ENCODE measurements around the gene PITPNM2.

PITPNM2 gene

GRCh38 chr12:123150744-123151456, at the start of gene PITPNM2:
PITPNM2 (minus strand) TSS chr12:123151090; CDS start chr12:123034590, 116,500 bp downstream.
- Mint-ChIP-seq H3K4me3 (peak within 1 kb of the TSS; percentile 70), H3K36me3 (ENCODE audit: insufficient read depth) (peaks cover 10% of the 10 kb centered on the region), H3K4me1 (peaks cover 6% of the 10 kb centered on the region), H3K27me3 (no peaks in the 10 kb centered on the region), H3K27ac (ENCODE audit: low read depth) (peak within 1 kb of the TSS; percentile 24), H3K9me3 (no peaks in the 10 kb centered on the region)
- DNase-seq (ENCODE audit: low spot score in 2 of 2) (peak; percentile 19 to 33), ATAC-seq (replicated peaks; ENCODE audit: extremely low read depth, poor library complexity, severe bottlenecking) (peak; percentile 89)

- no peak for ATAC-seq (replicated peaks; ENCODE audit: extremely low read depth, poor library complexity, severe bottlenecking)
- Mint-ChIP-seq H3K4me1 (no peaks in the 10 kb centered on the region), H3K4me3 (no peak overlapping the region), H3K36me3 (ENCODE audit: insufficient read depth) (peaks cover 55% of the 10 kb centered on the region), H3K9me3 (no peaks in the 10 kb centered on the region), H3K27ac (ENCODE audit: low read depth) (peak overlapping the region; percentile 39), H3K27me3 (no peaks in the 10 kb centered on the region)
- DNase-seq (ENCODE audit: low spot score in 2 of 2) = no peak
These were observed 49.5 kb upstream of the PITPNM2 start for GRCh38 chr12:123200414-123200813.

- H3K9me3 Mint-ChIP-seq = no peaks in the 10 kb centered on the region
- H3K36me3 Mint-ChIP-seq (ENCODE audit: insufficient read depth) = peaks cover 58% of the 10 kb centered on the region
- no peak overlapping the region for H3K27ac Mint-ChIP-seq (ENCODE audit: low read depth)
- no peak for ATAC-seq (replicated peaks; ENCODE audit: extremely low read depth, poor library complexity, severe bottlenecking)
- H3K27me3 Mint-ChIP-seq = no peaks in the 10 kb centered on the region
- no peaks in the 10 kb centered on the region for H3K4me1 Mint-ChIP-seq
- no peak overlapping the region for H3K4me3 Mint-ChIP-seq
- no peak for DNase-seq (ENCODE audit: low spot score in 2 of 2)
These were observed 49.0 kb upstream of the PITPNM2 start for GRCh38 chr12:123199936-123200335.

DNA sequence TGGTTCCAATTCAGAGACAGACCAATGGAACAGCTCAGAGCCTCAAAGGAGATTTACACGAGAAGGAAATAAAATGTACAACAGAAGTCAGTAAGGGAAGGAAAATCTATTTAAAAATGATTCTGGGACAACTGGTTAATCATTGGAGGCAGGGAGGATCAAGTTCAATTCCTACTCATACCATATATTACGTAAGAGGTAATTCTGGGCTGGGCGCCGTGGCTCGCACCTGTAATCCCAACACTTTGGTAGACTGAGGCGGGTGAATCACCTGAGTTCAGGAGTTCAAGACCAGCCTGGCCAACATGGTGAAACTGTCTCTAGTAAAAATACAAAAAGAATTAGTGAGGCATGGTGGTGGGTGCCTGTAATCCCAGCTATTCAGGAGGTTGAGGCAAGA, 36.7 kb upstream of the PITPNM2 start:
- Mint-ChIP-seq H3K27ac (ENCODE audit: low read depth) (no peak overlapping the region), H3K36me3 (ENCODE audit: insufficient read depth) (peaks cover 55% of the 10 kb centered on the region), H3K27me3 (no peaks in the 10 kb centered on the region), H3K9me3 (no peaks in the 10 kb centered on the region), H3K4me1 (no peaks in the 10 kb centered on the region), H3K4me3 (no peak overlapping the region)
- DNase-seq (ENCODE audit: low spot score in 2 of 2) (no peak), ATAC-seq (replicated peaks; ENCODE audit: extremely low read depth, poor library complexity, severe bottlenecking) (no peak)

GRCh38 chr12:123180171-123180570, 29.3 kb upstream of the PITPNM2 start:
- H3K36me3 Mint-ChIP-seq (ENCODE audit: insufficient read depth) = peaks cover 47% of the 10 kb centered on the region
- ATAC-seq (replicated peaks; ENCODE audit: extremely low read depth, poor library complexity, severe bottlenecking) = no peak
- no peaks in the 10 kb centered on the region for H3K4me1 Mint-ChIP-seq

DNA sequence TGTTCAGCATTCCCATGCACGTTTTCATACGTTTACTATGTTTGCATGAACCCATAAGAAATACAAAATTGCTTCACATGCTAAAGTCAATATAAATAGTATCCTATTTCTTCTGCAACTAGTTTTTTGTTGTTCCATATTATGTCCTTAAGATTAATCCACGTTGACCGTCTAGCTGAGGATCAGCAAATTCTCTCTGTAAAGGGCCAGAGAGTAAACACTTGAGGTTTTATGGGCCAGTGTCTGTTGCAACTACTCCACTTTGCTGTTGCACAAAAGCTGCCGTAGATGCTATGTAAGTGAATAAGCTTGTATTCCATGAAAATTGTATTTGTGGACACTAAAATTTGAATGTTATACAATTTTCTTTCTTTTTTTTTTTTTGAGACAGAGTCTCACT, 21.1 kb upstream of the PITPNM2 start:
- ATAC-seq (replicated peaks; ENCODE audit: extremely low read depth, poor library complexity, severe bottlenecking) (no peak), DNase-seq (ENCODE audit: low spot score in 2 of 2) (no peak)
- no peaks in the 10 kb centered on the region for H3K9me3 Mint-ChIP-seq
- H3K4me1 Mint-ChIP-seq = no peaks in the 10 kb centered on the region
- no peak overlapping the region for H3K4me3 Mint-ChIP-seq
- H3K27ac Mint-ChIP-seq (ENCODE audit: low read depth) = no peak overlapping the region
- no peaks in the 10 kb centered on the region for H3K27me3 Mint-ChIP-seq
- peaks cover 32% of the 10 kb centered on the region for H3K36me3 Mint-ChIP-seq (ENCODE audit: insufficient read depth)

More at GRCh38 chr12:123180171-123180570, 29.3 kb upstream of the PITPNM2 start:
- DNase-seq (ENCODE audit: low spot score in 2 of 2) = no peak
- Mint-ChIP-seq H3K9me3 (no peaks in the 10 kb centered on the region), H3K27me3 (no peaks in the 10 kb centered on the region), H3K27ac (ENCODE audit: low read depth) (no peak overlapping the region), H3K4me3 (no peak overlapping the region)

DNA sequence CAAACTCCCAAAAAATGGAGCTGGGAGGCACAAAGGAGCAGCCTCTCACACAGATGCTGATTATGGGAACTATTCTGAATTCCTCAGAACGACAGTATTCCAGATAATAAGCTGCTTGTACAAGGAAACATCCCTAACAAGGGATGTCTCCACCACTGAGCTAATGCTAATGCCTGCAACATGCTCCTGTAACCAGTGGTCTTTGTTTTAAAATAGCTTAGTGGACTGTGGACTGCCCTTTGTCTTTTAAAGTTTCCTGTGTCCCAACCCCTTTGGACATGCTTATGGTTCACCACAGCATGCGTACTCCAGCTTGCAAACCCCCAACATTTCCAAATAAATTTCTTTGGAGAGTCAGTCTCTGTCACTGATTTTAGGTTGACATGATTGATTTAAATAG, 16.4 kb upstream of the PITPNM2 start:
- DNase-seq (ENCODE audit: low spot score in 2 of 2) (no peak), ATAC-seq (replicated peaks; ENCODE audit: extremely low read depth, poor library complexity, severe bottlenecking) (no peak)
- Mint-ChIP-seq H3K4me1 (no peaks in the 10 kb centered on the region), H3K27me3 (no peaks in the 10 kb centered on the region), H3K36me3 (ENCODE audit: insufficient read depth) (peaks cover 32% of the 10 kb centered on the region), H3K27ac (ENCODE audit: low read depth) (no peak overlapping the region), H3K4me3 (no peak overlapping the region), H3K9me3 (no peaks in the 10 kb centered on the region)

GRCh38 chr12:123165537-123165936, 14.6 kb upstream of the PITPNM2 start:
- no peak for ATAC-seq (replicated peaks; ENCODE audit: extremely low read depth, poor library complexity, severe bottlenecking)
- H3K27ac Mint-ChIP-seq (ENCODE audit: low read depth) = no peak overlapping the region
- peaks cover 39% of the 10 kb centered on the region for H3K36me3 Mint-ChIP-seq (ENCODE audit: insufficient read depth)

DNA sequence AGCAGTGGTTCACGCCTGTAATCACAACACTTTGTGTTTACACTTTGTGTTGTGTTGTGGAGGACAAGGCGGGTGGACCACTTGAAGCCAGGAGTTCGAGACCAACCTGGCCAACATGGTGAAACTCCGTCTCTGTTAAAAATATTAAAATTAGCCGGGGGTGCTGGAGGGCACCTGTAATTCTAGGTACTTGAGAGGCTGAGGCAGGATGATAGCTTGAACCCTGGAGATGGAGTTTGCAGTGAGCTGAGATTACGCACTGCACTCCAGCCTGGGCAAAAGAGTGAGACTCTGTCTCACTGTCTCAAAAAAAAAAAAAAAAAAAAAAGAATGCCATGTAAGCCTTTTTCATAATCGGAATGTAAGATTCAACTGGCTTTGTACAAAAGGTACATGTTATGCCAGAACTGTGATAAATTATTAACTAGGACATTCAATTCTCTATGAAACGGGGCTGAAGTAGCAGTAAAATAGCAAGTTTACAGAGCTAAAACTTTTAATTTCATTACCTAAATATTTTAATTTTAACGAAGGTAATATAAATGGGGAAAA, 13.9 kb upstream of the PITPNM2 start:
- H3K4me3 Mint-ChIP-seq = no peak overlapping the region
- H3K27me3 Mint-ChIP-seq = no peaks in the 10 kb centered on the region
- ATAC-seq (replicated peaks; ENCODE audit: extremely low read depth, poor library complexity, severe bottlenecking) = no peak
- H3K9me3 Mint-ChIP-seq = no peaks in the 10 kb centered on the region
- DNase-seq (ENCODE audit: low spot score in 2 of 2) = no peak
- H3K4me1 Mint-ChIP-seq = no peaks in the 10 kb centered on the region
- no peak overlapping the region for H3K27ac Mint-ChIP-seq (ENCODE audit: low read depth)
- H3K36me3 Mint-ChIP-seq (ENCODE audit: insufficient read depth) = peaks cover 42% of the 10 kb centered on the region

More at GRCh38 chr12:123165537-123165936, 14.6 kb upstream of the PITPNM2 start:
- Mint-ChIP-seq H3K9me3 (no peaks in the 10 kb centered on the region), H3K27me3 (no peaks in the 10 kb centered on the region), H3K4me1 (no peaks in the 10 kb centered on the region), H3K4me3 (no peak overlapping the region)
- DNase-seq (ENCODE audit: low spot score in 2 of 2) = no peak

DNA sequence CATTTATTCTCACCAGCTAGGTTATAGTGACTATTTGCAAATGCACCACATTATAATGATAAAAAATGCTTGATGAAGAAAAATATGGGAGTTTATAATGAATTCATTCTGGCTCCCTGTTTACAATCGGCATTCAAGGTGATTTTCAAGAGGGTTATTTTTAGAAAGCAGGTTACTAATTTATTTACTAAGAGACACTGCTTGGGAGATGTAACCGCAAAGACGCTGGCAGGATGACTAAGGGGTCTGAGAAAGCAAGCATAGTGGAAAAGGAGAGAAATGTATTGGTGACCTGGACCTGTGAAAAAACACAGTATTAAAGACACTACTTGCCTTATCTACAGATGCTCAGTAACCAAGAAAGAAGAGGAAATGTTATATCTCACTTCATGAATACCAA, 13.3 kb upstream of the PITPNM2 start:
- peaks cover 43% of the 10 kb centered on the region for H3K36me3 Mint-ChIP-seq (ENCODE audit: insufficient read depth)
- ATAC-seq (replicated peaks; ENCODE audit: extremely low read depth, poor library complexity, severe bottlenecking) = no peak
- no peak for DNase-seq (ENCODE audit: low spot score in 2 of 2)
- H3K9me3 Mint-ChIP-seq = no peaks in the 10 kb centered on the region
- H3K4me1 Mint-ChIP-seq = no peaks in the 10 kb centered on the region
- no peak overlapping the region for H3K4me3 Mint-ChIP-seq
- no peaks in the 10 kb centered on the region for H3K27me3 Mint-ChIP-seq
- no peak overlapping the region for H3K27ac Mint-ChIP-seq (ENCODE audit: low read depth)

DNA sequence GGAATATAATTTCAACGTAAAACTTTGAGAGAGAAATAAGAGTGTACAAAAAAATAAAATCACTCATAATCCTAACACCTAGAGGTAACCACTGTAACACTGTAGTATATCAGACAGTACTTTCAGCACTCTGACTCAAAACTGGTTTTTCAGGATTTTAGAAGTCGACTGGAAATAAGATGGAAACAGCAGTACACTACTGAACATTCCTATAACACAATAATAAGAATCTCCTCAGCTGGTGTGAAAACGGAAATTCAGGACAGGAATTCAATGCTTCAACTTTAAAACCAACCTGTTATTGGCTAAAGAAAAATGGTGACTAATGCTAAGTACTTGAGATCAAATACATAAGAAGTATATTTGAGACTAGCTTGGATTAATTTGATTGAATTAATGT, 12.3 kb upstream of the PITPNM2 start:
- H3K4me1 Mint-ChIP-seq = no peaks in the 10 kb centered on the region
- no peaks in the 10 kb centered on the region for H3K27me3 Mint-ChIP-seq
- H3K27ac Mint-ChIP-seq (ENCODE audit: low read depth) = no peak overlapping the region
- DNase-seq (ENCODE audit: low spot score in 2 of 2) (no peak), ATAC-seq (replicated peaks; ENCODE audit: extremely low read depth, poor library complexity, severe bottlenecking) (no peak)
- peaks cover 47% of the 10 kb centered on the region for H3K36me3 Mint-ChIP-seq (ENCODE audit: insufficient read depth)
- H3K4me3 Mint-ChIP-seq = no peak overlapping the region
- H3K9me3 Mint-ChIP-seq = no peaks in the 10 kb centered on the region

- Mint-ChIP-seq H3K36me3 (ENCODE audit: insufficient read depth) (peaks cover 41% of the 10 kb centered on the region), H3K9me3 (no peaks in the 10 kb centered on the region), H3K27me3 (no peaks in the 10 kb centered on the region), H3K4me3 (no peak overlapping the region), H3K4me1 (no peaks in the 10 kb centered on the region), H3K27ac (ENCODE audit: low read depth) (no peak overlapping the region)
- no peak for DNase-seq (ENCODE audit: low spot score in 2 of 2)
- no peak for ATAC-seq (replicated peaks; ENCODE audit: extremely low read depth, poor library complexity, severe bottlenecking)
These were observed 10.1 kb upstream of the PITPNM2 start for GRCh38 chr12:123160801-123161487.

GRCh38 chr12:123153906-123154305, 3.0 kb upstream of the PITPNM2 start:
- H3K4me3 Mint-ChIP-seq = no peak overlapping the region
- peaks cover 6% of the 10 kb centered on the region for H3K4me1 Mint-ChIP-seq
- no peaks in the 10 kb centered on the region for H3K27me3 Mint-ChIP-seq
- no peak for ATAC-seq (replicated peaks; ENCODE audit: extremely low read depth, poor library complexity, severe bottlenecking)
- H3K9me3 Mint-ChIP-seq = no peaks in the 10 kb centered on the region
- no peak overlapping the region for H3K27ac Mint-ChIP-seq (ENCODE audit: low read depth)
- DNase-seq (ENCODE audit: low spot score in 2 of 2) = no peak
- peaks cover 11% of the 10 kb centered on the region for H3K36me3 Mint-ChIP-seq (ENCODE audit: insufficient read depth)
